Kidney epithelial cell (primary cell): ENCODE measurements around the gene GDPD5. TPM values are rescaled to one million over a fixed set of nuclear protein-coding genes. Genes with fewer than 3 reads are reported as not detected.

Source experiments
- DNase-seq: peaks from one replicate; pipeline ENCODE4 v3.0.0-alpha.2; 2010; ENCODE audit warnings: low read depth
- H3K27me3 ChIP-seq: 2 replicates; pipeline ENCODE4 v1.6.0; 2011; ENCODE audit warnings: low read length; ENCODE audit not compliant: control insufficient read depth, insufficient read depth
- H3K36me3 ChIP-seq: 2 replicates; pipeline ENCODE4 v1.5.1; 2011; ENCODE audit warnings: low read length; ENCODE audit not compliant: control insufficient read depth, insufficient read depth
- H3K4me3 ChIP-seq: 2 replicates; pipeline ENCODE4 v1.5.1; 2011; ENCODE audit warnings: low read depth, mild to moderate bottlenecking, control low read depth, low read length
- CTCF ChIP-seq: IDR thresholded peaks from 2 replicates; pipeline ENCODE4 v1.5.1; 2011; ENCODE audit warnings: mild to moderate bottlenecking, moderate library complexity, low read length, control low read depth, inconsistent platforms; ENCODE audit not compliant: insufficient read depth, poor library complexity, severe bottlenecking
- total RNA-seq: library from RNA; depleted of rRNA; stranded (reverse); fragments of >200 nt; gene quantifications from 2 replicates; pipeline ENCODE4 v1.2.3, GENCODE V29; 2015

GDPD5 gene
- total RNA-seq, 1 donor from 2014 or later: 12.7 TPM

- Histone ChIP-seq H3K27me3 (peaks cover 3% of the 10 kb centered on the region), H3K4me3 (no peak overlapping the region), H3K36me3 (no peaks in the 10 kb centered on the region)
- DNase-seq: no peak
- TF ChIP-seq CTCF: no peak
Observed at GRCh38 chr11:75447415-75447814, 78.3 kb downstream of the GDPD5 start.

- Histone ChIP-seq H3K36me3 (no peaks in the 10 kb centered on the region), H3K4me3 (no peak overlapping the region), H3K27me3 (peaks cover 3% of the 10 kb centered on the region)
- no peak for DNase-seq
- TF ChIP-seq CTCF: peak; percentile 92
Observed at GRCh38 chr11:75445315-75445953, 80.3 kb downstream of the GDPD5 start.

- H3K4me3 ChIP-seq: no peak overlapping the region
- peaks cover 3% of the 10 kb centered on the region for H3K27me3 ChIP-seq
- DNase-seq: no peak
- H3K36me3 ChIP-seq: no peaks in the 10 kb centered on the region
- TF ChIP-seq CTCF: no peak
Observed at GRCh38 chr11:75443043-75443442, 82.7 kb downstream of the GDPD5 start.

- DNase-seq: no peak
- Histone ChIP-seq H3K36me3 (no peaks in the 10 kb centered on the region), H3K4me3 (no peak overlapping the region), H3K27me3 (peaks cover 3% of the 10 kb centered on the region)
- no peak for TF ChIP-seq CTCF
Observed at GRCh38 chr11:75442161-75442885, 83.4 kb downstream of the GDPD5 start.

GRCh38 chr11:75441804-75442132 is 84.0 kb downstream of the GDPD5 start:
- Histone ChIP-seq H3K4me3 (no peak overlapping the region), H3K36me3 (no peaks in the 10 kb centered on the region), H3K27me3 (peaks cover 3% of the 10 kb centered on the region)
- no peak for TF ChIP-seq CTCF
- DNase-seq: no peak
